ENCODE measurements around the gene ACTN4. TPM values are rescaled to one million over a fixed set of nuclear protein-coding genes. Genes with fewer than 3 reads are reported as not detected.

The ACTN4 gene
- polyA plus RNA-seq, 10 donors: 173 to 278 (median 195) TPM

DNA sequence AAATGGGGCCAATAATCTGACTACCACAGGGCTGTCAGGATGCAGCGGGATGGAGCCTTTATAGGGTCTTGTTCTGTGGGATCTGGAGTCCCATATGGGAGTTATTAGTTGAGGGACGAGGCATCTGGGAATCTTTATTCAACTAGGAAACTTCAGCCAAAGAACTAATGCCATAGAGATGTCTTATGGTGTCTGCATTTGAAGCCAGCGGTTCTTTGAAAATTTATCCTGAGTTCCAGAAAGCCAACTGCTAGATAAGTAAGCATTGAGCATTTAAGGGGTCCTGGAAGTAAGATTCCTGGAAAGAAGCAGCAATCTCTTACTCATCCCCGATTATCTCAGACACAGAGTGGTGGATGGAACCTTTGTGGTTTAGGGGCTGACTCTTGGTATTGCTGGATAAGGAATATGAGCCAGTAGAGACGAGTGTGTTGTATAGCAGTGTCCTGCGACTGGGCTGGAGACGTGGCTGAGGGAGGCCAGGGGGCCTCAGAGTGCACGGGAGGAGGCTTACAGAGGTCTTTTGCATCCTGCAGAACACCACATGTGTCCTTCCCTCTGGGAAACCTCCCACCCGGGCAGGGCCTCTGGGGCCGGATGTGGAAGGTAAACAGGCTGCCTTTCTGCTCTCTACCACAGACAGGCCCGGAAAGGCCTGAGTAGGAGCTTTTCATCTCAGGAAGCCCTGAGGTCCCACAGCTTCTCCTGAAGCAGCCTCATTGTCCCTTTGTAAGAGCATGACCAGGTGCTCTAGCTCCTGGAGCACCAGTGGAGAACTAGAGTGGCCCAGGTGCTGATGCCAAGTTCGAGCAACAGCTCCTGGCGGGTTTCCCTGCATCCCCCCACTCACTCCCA is 28.8 kb downstream of the ACTN4 start:
- DNase-seq: peak in 2 of 3 donors; percentile 60 to 71

GRCh38 chr19:38676878-38677646 is 29.6 kb downstream of the ACTN4 start:
- DNase-seq: no peak

- no peak for DNase-seq
Observed at GRCh38 chr19:38678217-38678890, 30.9 kb downstream of the ACTN4 start.

DNA sequence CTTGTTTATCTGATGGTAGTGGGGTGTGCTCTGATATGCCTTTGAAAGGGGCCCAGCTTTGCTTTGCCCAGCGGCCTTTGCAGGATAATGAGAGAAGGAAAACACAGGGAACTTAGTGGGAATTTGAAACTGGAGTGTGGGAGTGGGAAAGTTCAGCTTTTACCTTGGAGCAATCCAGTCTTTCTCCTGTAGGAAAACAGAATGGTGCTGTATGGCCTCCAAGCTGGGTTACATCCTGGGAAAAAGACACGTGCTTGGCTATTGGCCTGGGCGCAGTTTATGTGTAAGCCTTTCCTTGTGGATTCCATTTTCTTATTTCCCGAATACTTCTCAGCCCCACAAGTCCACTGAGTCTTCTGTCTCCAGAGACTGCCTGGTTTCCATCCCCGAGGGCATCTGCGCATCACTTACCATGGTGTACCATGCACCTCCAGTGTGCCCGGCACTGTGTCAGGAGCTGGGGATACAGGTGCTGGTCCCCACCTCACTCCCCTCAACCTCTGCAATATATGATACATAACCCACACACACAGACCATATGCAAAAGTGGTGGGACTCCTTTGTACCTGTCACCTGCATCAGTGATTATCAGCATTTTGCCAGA is 31.5 kb downstream of the ACTN4 start:
- DNase-seq: no peak

DNA sequence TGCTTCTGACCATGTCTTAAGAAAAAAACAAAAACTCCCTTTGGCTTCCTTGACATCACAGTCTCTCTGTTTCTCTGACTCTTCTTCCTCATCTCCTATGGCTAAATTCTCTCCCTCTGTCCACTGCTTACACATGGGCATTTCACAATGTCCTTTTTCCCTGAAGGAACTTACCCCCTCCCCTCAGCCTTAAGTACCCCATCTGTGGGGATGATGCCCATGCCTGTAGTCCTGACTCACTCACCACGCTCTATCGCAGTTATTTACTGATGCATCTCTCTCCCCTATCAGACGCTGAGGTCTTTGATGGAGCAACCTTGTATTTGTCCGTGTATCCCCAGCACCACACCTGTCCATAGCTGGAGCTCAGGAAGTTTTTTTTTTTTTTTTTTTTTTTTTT is 32.4 kb downstream of the ACTN4 start:
- no peak for DNase-seq

DNA sequence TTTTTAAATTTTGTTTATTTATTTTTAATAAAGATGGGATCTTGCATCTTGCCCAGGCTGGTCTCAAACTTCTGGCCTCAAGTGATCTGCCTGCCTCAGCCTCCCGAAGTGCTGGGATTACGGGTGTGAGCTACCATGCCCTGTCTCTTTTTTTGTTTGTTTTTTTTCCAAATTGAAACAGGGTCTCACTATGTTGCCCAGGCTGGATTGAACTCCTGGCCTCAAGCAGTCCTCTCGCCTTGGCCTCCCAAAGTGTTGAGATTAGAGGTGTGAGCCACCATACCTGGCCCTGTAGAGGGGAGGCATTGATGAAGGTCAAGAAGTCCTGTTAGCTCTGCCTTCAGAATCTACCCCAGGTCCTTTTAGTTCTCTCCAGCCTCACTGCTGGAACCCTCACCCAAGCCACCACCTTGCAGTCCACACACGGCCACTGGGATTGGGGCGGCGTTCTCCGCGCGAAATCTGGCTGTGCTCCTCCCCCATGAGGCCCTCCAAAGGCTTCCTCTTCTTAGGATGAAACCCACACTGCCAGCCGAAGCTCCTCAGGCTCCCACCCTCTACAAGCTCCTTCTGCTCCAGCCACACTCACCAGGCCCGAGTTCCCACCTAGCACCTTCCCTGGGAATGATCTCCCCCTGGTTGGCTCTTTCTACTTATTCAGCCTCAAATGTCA is 34.9 kb downstream of the ACTN4 start:
- no peak for DNase-seq

DNA sequence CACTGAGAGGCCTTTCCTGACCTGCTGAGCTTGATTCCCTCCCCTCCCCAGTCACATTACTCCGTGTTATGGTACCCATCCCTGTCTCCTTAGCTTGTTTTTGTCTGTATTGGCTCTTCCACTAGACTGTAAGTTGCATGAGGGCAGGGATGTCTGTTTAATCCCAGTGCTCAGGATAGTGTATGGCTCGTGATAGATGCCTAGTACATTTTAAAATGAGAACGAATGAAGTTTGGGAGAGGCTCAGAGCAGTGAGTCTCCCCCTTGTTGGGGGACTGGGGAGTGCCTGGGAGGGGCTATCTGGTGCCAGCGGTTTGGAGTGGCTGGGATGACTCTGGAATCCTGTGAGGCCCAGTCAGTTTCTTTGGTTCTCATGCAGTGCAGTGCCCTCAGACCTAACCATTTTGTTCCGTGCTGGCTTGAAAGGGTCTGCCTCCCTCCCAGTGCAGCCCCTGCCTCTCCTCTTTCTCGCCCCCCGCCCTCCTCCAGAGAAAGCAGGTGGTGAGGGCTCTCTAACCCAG is 35.5 kb downstream of the ACTN4 start:
- no peak for DNase-seq

GRCh38 chr19:38683393-38684077 is 36.1 kb downstream of the ACTN4 start:
- peak in 1 of 3 donors; percentile 87 for DNase-seq

DNA sequence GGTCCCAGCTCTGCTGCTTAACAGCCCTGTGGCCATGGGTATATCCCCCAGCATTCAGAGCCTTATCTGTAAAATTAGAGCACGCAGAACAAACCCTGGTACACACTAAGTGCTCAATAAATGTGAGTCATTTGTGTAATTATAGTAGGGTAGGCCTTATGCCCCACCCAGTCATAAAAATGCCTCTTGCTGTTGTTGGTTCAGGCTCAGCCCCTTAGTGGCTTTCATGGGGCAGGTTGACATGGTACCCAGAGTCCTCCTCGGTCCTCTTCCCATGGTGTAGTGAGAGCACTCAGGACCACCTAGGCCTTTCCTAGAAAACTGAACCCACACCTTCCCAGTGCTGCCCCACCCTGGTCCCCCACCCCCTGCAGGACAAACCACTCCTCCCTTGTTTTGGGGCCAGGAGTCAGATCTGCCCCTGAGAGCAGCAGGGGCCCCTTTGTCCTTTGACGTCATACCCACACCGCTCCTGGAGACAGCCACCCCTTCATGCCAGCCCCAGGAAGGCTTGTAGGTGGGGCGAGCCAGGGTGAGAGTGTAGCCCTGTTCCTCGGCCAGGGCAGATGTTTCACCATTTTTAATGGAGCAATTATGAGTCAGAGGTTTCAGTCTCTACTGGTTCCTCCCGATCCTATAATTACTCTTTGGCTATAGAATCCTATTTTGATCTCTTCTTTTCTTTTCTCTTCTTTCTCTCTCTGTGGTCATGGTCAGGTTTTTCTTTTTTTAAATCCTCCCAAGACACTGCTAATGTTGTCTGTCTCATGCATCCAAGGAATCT is 36.8 kb downstream of the ACTN4 start:
- peak in 1 of 3 donors; percentile 70 for DNase-seq

GRCh38 chr19:38684862-38685665 is 37.6 kb downstream of the ACTN4 start:
- DNase-seq: no peak

DNA sequence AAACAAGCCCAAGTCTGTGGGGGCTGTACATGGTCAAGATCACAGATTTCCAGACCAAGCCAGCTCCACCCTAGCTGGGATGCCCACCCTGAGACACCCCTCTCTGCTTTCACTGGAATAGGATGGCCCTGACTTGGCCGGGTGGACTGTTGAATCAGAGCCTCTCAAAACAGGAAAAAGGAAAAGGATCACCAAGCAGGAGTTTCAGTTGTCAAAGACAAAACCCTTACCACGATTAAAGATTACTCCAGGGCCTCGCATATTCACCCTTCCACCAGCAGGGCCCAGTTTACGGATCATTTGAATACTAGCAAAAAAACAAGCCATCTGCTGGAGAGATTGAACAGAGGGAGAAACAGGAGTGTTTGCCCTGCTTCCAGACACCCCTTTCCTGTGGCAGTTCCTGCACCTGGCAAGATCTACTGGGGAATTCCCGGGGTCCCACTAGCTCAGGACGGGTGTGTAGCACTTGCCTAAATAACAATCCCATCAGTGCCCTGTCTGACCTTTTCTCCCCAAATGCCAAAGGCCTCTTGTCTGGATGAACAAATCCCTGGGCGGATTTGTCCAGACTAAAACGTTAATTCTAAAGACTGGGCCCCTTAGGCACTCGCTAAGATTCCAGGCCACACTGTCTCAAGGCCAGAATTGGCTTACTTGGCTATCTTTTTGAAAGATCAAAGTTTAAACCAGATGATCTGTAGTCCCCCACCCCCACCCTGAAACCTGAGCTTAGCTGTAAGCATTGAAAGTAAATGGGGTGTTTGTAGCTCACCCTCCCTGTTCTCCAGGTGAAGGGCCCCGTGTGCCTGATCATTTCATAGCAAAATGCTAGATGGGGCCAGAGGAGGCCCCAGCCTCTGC is 38.4 kb downstream of the ACTN4 start:
- DNase-seq: no peak

- DNase-seq: no peak
Observed at GRCh38 chr19:38686530-38686888, 39.1 kb downstream of the ACTN4 start.

- no peak for DNase-seq
Observed at GRCh38 chr19:38687837-38688378, 40.5 kb downstream of the ACTN4 start.

- no peak for DNase-seq
Observed at GRCh38 chr19:38690146-38690545, 42.7 kb downstream of the ACTN4 start.

DNA sequence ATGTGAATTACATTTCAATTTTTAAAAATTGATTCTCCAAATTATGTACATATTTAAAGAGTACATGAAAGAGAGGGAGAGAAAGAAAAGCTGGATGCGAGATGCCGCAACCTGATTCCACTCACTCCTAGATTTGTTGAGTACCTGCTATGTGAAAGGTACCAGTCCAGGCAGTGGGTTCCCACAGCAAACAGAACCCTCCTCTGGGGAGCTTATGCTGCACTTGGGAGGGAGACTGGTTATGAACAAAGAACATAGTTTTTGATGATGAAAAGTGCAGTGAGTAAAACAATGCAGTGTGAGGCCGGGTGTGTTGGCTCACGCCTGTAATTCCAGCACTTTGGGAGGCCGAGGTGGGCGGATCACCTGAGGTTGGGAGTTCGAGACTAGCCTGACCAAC is 43.4 kb downstream of the ACTN4 start:
- DNase-seq: no peak

DNA sequence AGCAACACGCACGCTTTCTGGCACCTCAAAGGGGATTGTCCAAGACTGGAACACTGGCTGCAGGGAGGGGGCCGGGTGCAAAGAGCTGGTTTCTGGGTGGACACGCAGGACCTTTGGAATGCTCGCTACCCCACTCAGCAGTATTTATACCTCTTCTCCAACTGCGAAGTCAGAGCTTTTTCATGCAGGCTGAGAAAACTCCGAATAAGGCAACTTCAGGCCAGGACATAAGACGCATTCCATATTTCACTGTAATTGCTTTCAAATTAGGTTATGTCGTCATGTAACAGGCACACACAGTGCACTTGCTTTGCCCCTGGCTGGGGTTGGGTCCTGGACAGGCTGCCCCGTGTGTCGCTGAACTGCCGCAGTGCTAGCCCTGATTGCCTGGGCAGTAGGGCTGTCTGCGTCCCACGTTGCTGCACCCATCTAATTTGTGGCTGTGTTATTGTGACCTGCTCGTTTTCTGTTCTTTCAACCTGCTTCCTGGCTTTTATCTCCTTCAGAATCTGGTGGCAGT is 44.5 kb downstream of the ACTN4 start:
- peak in 1 of 3 donors; percentile 84 for DNase-seq
